Activated naive CD4-positive, alpha-beta T cell treated with anti-CD3 and anti-CD28 coated beads for 36 hours (primary cell): Measurements from ENCODE around the gene UFSP2. TPM values are rescaled to one million over a fixed set of nuclear protein-coding genes. Genes with fewer than 3 reads are reported as not detected.
"Not testable (repeated sequence)": the region's sequence is repeated elsewhere in the genome, so short reads cannot be mapped to it uniquely, and the experiment has no call there.

Experiments
- CTCF ChIA-PET: fragments of 350-600 bp; sonication (Branson Sonifier 250); formaldehyde crosslinking; loops from one replicate; lab custom pipeline; 2021; ENCODE audit warnings: antibody characterized with exemption; lab: Charles Lee
- DNase-seq: peaks from one replicate; pipeline ENCODE4 v3.0.0-alpha.2; 2020
- H3K27ac Mint-ChIP-seq: one replicate; pipeline ENCODE4 v1.8.0; 2021; ENCODE audit warnings: mild to moderate bottlenecking, mixed read lengths
- H3K27me3 Mint-ChIP-seq: one replicate; pipeline ENCODE4 v1.8.0; 2021; ENCODE audit warnings: low read depth, mixed read lengths
- H3K36me3 Mint-ChIP-seq: one replicate; pipeline ENCODE4 v1.8.0; 2021; ENCODE audit warnings: low read depth, mixed read lengths
- H3K4me1 Mint-ChIP-seq: one replicate; pipeline ENCODE4 v1.8.0; 2021; ENCODE audit warnings: low read depth, mixed read lengths
- H3K4me3 Mint-ChIP-seq: one replicate; pipeline ENCODE4 v1.8.0; 2021; ENCODE audit warnings: mild to moderate bottlenecking, moderate library complexity, mixed read lengths
- H3K9me3 Mint-ChIP-seq: one replicate; pipeline ENCODE4 v1.8.0; 2021; ENCODE audit warnings: mixed read lengths
- intact Hi-C: fragments of 100-400 bp; cut with micrococcal nuclease; formaldehyde crosslinking; loops from one replicate; pipeline ENCODE4 v1.15.1; 2023
- total RNA-seq, 2 experiments: library from RNA; stranded (reverse); gene quantifications; one replicate each; pipeline ENCODE4 v1.2.3, GENCODE V29; 2021

Gene UFSP2
- total RNA-seq, 2 experiments from 2014 or later = 24.4 to 30.7 TPM

DNA sequence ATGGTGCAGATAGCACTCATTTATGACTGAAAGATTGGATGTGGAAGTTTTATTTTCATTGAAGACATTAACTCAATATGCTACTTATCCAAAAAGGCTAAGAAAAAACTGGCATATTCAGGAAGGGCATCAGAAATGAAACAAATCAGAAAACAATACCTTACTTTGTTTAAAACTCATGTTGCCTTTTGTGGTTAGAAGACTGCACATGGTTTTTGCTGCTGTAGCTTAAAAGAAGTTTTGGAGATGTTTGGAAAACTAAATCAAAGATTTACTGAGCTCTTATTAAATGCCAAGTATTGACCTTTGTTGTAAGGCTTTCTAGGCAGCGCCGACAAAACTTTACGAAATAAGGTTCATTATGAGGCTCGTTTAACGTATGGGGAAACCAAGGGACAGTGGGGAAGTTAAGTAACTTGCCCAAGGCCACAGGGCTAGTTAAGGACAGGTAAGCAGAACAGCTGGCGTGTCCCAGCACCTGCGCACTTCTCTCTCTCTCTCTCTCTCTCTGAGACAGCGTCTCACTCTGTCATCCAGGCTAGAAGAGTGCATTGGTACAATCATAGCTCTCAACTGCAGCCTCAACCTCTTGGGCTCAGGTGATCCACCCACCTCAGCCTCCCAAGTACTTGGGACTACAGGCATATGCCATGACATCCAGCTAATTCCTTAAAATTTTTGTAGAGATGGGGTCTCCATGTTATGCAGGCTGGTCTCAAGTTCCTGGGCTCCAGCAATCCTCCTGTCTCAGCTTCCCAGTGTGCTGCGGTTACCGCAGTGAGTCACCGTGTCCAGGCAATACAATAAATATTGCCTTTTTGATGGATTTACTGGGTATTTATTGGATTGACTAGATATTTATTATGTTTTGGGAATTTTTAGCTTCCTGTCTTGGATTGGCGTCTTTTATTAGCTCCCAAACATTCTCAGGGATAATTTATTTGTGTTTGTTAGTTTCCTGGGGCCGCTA is 46.2 kb downstream of the UFSP2 start:
- H3K4me3 Mint-ChIP-seq = no peak overlapping the region
- H3K36me3 Mint-ChIP-seq = peaks cover 3% of the 10 kb centered on the region
- intact Hi-C loops = no loop called here
- peaks cover 3% of the 10 kb centered on the region for H3K4me1 Mint-ChIP-seq
- CTCF ChIA-PET = no interaction called here
- no peak for DNase-seq
- no peak overlapping the region for H3K27ac Mint-ChIP-seq
- peaks cover 3% of the 10 kb centered on the region for H3K9me3 Mint-ChIP-seq
- H3K27me3 Mint-ChIP-seq = peaks cover 11% of the 10 kb centered on the region

DNA sequence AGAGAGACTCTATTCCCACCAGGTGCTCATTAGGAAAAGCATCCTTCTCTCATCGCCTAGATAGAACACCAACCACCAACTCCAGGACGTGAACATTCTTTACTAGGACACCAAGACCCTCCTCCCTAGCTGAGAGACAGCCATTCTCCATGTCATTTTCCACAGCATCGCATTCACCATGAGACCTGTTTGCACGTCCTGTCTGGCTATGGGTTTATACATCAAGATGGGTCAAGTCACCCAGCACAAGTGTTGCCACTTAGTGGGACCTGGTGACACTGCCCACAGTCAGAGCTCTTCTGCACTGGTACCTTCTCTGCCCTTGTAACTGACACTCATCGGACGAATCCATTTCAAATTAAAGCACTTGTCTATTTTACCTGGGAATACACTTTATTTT is 47.5 kb downstream of the UFSP2 start:
- CTCF ChIA-PET = no interaction called here
- DNase-seq = no peak
- no peak overlapping the region for H3K27ac Mint-ChIP-seq
- H3K27me3 Mint-ChIP-seq = no peaks in the 10 kb centered on the region
- H3K4me3 Mint-ChIP-seq = no peak overlapping the region
- H3K4me1 Mint-ChIP-seq = no peaks in the 10 kb centered on the region
- intact Hi-C loops = no loop called here
- peaks cover 3% of the 10 kb centered on the region for H3K9me3 Mint-ChIP-seq
- H3K36me3 Mint-ChIP-seq = no peaks in the 10 kb centered on the region

DNA sequence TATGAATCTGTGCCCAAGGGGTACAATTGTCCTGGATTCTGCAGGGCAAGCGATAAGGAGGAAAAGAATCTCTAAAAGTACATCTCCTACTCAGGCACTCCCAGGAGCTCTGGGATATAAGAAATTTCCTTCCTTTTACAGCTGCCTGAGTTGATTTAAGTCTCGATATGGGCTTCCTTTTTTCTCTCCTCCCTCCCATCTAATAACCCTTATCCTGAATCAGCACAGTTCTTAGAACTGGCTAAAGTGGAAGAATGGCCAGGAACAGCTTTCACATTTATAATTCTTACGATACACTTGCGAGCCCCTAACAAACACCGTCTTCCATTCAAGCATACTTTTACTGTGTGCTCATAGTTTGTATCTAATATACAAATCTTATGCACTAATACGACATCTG is 51.2 kb downstream of the UFSP2 start:
- no peak overlapping the region for H3K27ac Mint-ChIP-seq
- intact Hi-C loops = no loop called here
- H3K4me3 Mint-ChIP-seq = no peak overlapping the region
- H3K27me3 Mint-ChIP-seq = no peaks in the 10 kb centered on the region
- no peaks in the 10 kb centered on the region for H3K9me3 Mint-ChIP-seq
- CTCF ChIA-PET = no interaction called here
- peaks cover 2% of the 10 kb centered on the region for H3K36me3 Mint-ChIP-seq
- no peaks in the 10 kb centered on the region for H3K4me1 Mint-ChIP-seq
- no peak for DNase-seq

GRCh38 chr4:185374027-185374426 is 51.7 kb downstream of the UFSP2 start:
- no peaks in the 10 kb centered on the region for H3K9me3 Mint-ChIP-seq
- CTCF ChIA-PET = no interaction called here
- no peaks in the 10 kb centered on the region for H3K4me1 Mint-ChIP-seq
- H3K36me3 Mint-ChIP-seq = peaks cover 2% of the 10 kb centered on the region
- DNase-seq = no peak
- H3K4me3 Mint-ChIP-seq = no peak overlapping the region
- H3K27ac Mint-ChIP-seq = no peak overlapping the region
- intact Hi-C loops = no loop called here
- no peaks in the 10 kb centered on the region for H3K27me3 Mint-ChIP-seq

DNA sequence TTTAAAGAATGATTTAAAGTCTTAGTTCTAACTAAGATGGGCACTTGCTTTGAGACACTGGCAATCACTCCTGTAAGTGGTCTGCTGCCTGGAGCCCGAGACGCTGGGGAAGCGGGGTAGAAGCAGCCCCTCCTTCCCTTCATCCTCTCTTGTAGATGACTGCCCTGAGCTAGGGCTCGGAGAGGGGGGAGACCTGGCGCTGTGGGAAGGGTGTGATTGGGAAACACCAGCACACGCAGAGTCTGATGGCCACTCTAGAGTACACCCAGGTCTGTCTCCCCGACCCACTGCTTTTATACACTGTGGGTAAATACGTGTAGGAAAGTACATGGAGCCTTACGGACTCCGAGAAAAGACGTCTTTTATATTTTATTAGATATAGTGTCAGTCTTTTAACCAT is 54.1 kb downstream of the UFSP2 start:
- CTCF ChIA-PET = no interaction called here
- Mint-ChIP-seq H3K36me3 (peaks cover 2% of the 10 kb centered on the region), H3K4me3 (no peak overlapping the region), H3K27ac (no peak overlapping the region), H3K4me1 (no peaks in the 10 kb centered on the region), H3K27me3 (no peaks in the 10 kb centered on the region), H3K9me3 (no peaks in the 10 kb centered on the region)
- intact Hi-C loops = no loop called here
- no peak for DNase-seq

- H3K27ac Mint-ChIP-seq = no peak overlapping the region
- no peaks in the 10 kb centered on the region for H3K4me1 Mint-ChIP-seq
- CTCF ChIA-PET = no interaction called here
- no peak for DNase-seq
- no peaks in the 10 kb centered on the region for H3K27me3 Mint-ChIP-seq
- H3K4me3 Mint-ChIP-seq = no peak overlapping the region
- peaks cover 2% of the 10 kb centered on the region for H3K36me3 Mint-ChIP-seq
- H3K9me3 Mint-ChIP-seq = no peaks in the 10 kb centered on the region
- intact Hi-C loops = no loop called here
These were observed 55.4 kb downstream of the UFSP2 start for GRCh38 chr4:185370268-185370949.

DNA sequence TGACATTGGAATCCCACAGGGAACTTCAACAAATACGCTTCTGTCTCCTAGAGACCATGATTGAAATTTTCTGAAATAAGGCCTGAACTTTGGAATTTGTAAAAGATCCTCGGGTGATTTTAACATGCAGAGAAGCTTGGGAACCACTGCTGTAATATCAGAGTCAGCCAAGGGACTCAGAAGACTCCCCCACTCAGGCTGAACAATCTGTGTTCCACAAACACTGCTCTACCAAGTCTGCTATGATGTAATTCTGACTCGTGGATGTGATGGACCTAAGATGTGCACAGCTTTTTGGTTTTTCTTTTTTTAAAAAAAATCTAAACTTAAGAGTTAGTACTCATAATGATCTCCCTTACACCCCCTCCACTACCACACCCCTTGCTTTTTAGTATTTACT is 56.0 kb downstream of the UFSP2 start:
- no peak for DNase-seq
- Mint-ChIP-seq H3K9me3 (no peaks in the 10 kb centered on the region), H3K4me3 (no peak overlapping the region), H3K27me3 (no peaks in the 10 kb centered on the region), H3K36me3 (peaks cover 2% of the 10 kb centered on the region), H3K4me1 (no peaks in the 10 kb centered on the region), H3K27ac (no peak overlapping the region)
- CTCF ChIA-PET = no interaction called here
- intact Hi-C loops = no loop called here

DNA sequence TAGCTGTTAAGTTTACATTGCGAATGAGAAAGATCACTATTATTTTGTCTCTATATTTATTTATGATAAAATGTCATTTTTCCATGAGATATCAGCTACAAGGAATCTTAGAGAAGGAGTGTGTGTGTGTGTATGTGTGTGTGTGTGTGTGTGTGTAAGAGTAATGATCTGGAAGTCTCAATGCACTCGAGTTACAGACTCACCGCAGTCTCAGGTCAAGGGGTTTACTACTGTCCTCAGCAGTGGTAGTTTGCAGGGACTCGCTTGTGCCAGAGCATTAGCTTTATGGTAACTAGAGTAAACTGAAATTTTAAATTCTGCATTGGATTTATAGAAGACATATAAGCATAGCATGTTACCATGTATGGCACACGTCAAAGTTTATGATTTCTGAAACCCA is 60.9 kb downstream of the UFSP2 start:
- Mint-ChIP-seq H3K27me3 (no peaks in the 10 kb centered on the region), H3K4me3 (no peak overlapping the region), H3K9me3 (no peaks in the 10 kb centered on the region), H3K27ac (no peak overlapping the region), H3K36me3 (peaks cover 3% of the 10 kb centered on the region), H3K4me1 (no peaks in the 10 kb centered on the region)
- DNase-seq = no peak
- CTCF ChIA-PET = interaction anchor here (0.7 kb wide), 1 partner anchor 95 kb away, joined by 3 read pairs; no protein-coding TSS in a partner anchor
- intact Hi-C loops = no loop called here

GRCh38 chr4:185363251-185363650 is 62.5 kb downstream of the UFSP2 start:
- H3K36me3 Mint-ChIP-seq = peaks cover 4% of the 10 kb centered on the region
- H3K4me1 Mint-ChIP-seq = no peaks in the 10 kb centered on the region
- CTCF ChIA-PET = no interaction called here
- no peak for DNase-seq
- no peak overlapping the region for H3K27ac Mint-ChIP-seq
- H3K9me3 Mint-ChIP-seq = no peaks in the 10 kb centered on the region
- no peaks in the 10 kb centered on the region for H3K27me3 Mint-ChIP-seq
- H3K4me3 Mint-ChIP-seq = no peak overlapping the region
- intact Hi-C loops = no loop called here

DNA sequence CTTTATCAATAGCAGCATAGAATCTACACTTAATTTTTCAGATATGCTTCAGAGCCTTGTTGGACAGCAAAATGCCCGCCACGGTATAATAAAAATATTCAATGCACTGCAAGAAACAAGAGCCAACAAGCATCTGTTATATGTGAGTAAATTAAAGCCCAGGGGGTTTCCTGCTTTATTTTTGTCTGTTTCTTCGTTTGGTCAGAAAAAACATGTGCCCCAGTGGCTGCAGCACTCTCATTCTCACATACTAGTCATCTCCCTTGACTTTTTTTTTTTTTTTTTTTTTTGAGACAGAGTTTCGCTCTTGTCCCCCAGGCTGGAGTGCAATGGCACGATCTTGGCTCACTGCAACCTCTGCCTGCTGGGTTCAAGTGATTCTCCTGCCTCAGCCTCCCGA is 63.2 kb downstream of the UFSP2 start:
- H3K36me3 Mint-ChIP-seq, H3K27me3 Mint-ChIP-seq, H3K9me3 Mint-ChIP-seq, H3K27ac Mint-ChIP-seq, CTCF ChIA-PET, H3K4me1 Mint-ChIP-seq, H3K4me3 Mint-ChIP-seq, intact Hi-C loops, DNase-seq: not testable (repeated sequence)

DNA sequence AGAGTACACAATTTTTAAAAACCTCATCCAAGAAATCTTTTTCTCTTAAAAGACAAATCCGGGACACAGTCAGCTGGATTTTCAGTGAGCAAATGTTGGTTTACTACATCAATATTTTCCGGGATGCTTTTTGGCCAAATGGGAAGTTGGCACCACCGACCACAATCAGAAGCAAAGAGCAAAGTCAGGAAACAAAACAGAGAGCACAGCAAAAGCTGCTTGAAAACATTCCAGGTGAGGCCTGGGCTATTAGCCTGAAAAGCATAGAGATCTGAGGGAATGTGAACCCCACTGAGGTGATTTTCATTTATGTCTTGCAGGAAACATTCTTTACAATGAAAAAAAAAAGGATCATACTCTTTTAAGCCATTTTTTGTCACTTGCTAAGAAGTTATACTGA is 63.9 kb downstream of the UFSP2 start:
- no peaks in the 10 kb centered on the region for H3K27me3 Mint-ChIP-seq
- intact Hi-C loops = no loop called here
- no peak for DNase-seq
- no peak overlapping the region for H3K4me3 Mint-ChIP-seq
- no peaks in the 10 kb centered on the region for H3K9me3 Mint-ChIP-seq
- H3K36me3 Mint-ChIP-seq = peaks cover 6% of the 10 kb centered on the region
- H3K4me1 Mint-ChIP-seq = peaks cover 3% of the 10 kb centered on the region
- H3K27ac Mint-ChIP-seq = no peak overlapping the region
- CTCF ChIA-PET = interaction anchor here (0.6 to 0.7 kb wide), 2 partner anchors 9 to 119 kb away, joined by 3 read pairs; no protein-coding TSS in a partner anchor

- CTCF ChIA-PET = no interaction called here
- no peak overlapping the region for H3K4me3 Mint-ChIP-seq
- intact Hi-C loops = no loop called here
- no peak overlapping the region for H3K27ac Mint-ChIP-seq
- H3K36me3 Mint-ChIP-seq = peaks cover 6% of the 10 kb centered on the region
- no peak for DNase-seq
- H3K4me1 Mint-ChIP-seq = peaks cover 3% of the 10 kb centered on the region
- no peaks in the 10 kb centered on the region for H3K27me3 Mint-ChIP-seq
- no peaks in the 10 kb centered on the region for H3K9me3 Mint-ChIP-seq
These were observed 65.9 kb downstream of the UFSP2 start for GRCh38 chr4:185359767-185360446.
